NCI-H128 (cell line): Measurements from ENCODE around the gene GRM8.
A peak's percentile ranks its signal among the peaks of the same experiment; 100 is the strongest.

Experiments used
- DNase-seq: peaks from one replicate; lab custom pipeline; 2025; ENCODE audit not compliant: unreplicated experiment; lab: John Stamatoyannopoulos, UW

Gene GRM8

GRCh38 chr7:126820925-126821324, 431.8 kb downstream of the GRM8 start:
- no peak for DNase-seq

GRCh38 chr7:126819197-126819484, 433.6 kb downstream of the GRM8 start:
- no peak for DNase-seq

GRCh38 chr7:126818393-126819196, 434.1 kb downstream of the GRM8 start:
- DNase-seq, result no peak

- DNase-seq, result no peak
Observed at GRCh38 chr7:126809188-126809587, 443.6 kb downstream of the GRM8 start.

- DNase-seq, result no peak
Observed at GRCh38 chr7:126806614-126807013, 446.1 kb downstream of the GRM8 start.

- DNase-seq, result no peak
Observed at GRCh38 chr7:126805351-126805750, 447.4 kb downstream of the GRM8 start.

GRCh38 chr7:126804604-126805003, 448.1 kb downstream of the GRM8 start:
- DNase-seq, result no peak

GRCh38 chr7:126803990-126804389, 448.8 kb downstream of the GRM8 start:
- no peak for DNase-seq

GRCh38 chr7:126803060-126803665, 449.6 kb downstream of the GRM8 start:
- DNase-seq, result peak; percentile 32

- no peak for DNase-seq
Observed at GRCh38 chr7:126801733-126802132, 451.0 kb downstream of the GRM8 start.

GRCh38 chr7:126799541-126799940, 453.2 kb downstream of the GRM8 start:
- DNase-seq, result no peak

- DNase-seq, result no peak
Observed at GRCh38 chr7:126792521-126792920, 460.2 kb downstream of the GRM8 start.

GRCh38 chr7:126791306-126791705, 461.4 kb downstream of the GRM8 start:
- DNase-seq, result no peak

- no peak for DNase-seq
Observed at GRCh38 chr7:126790763-126791162, 462.0 kb downstream of the GRM8 start.

GRCh38 chr7:126783613-126784012, 469.1 kb downstream of the GRM8 start:
- DNase-seq, result no peak

- no peak for DNase-seq
Observed at GRCh38 chr7:126780993-126781392, 471.7 kb downstream of the GRM8 start.

- DNase-seq, result peak; percentile 85
Observed at GRCh38 chr7:126778101-126778500, 474.6 kb downstream of the GRM8 start.

GRCh38 chr7:126776498-126776897, 476.2 kb downstream of the GRM8 start:
- DNase-seq, result no peak

- DNase-seq, result no peak
Observed at GRCh38 chr7:126774077-126774476, 478.7 kb downstream of the GRM8 start.

- DNase-seq, result no peak
Observed at GRCh38 chr7:126768836-126769235, 483.9 kb downstream of the GRM8 start.

GRCh38 chr7:126760914-126761577, 491.7 kb downstream of the GRM8 start:
- DNase-seq, result no peak

GRCh38 chr7:126755381-126755780, 497.4 kb downstream of the GRM8 start:
- DNase-seq, result no peak
